H1 (cell line): ENCODE results near the gene ISG15. TPM values are rescaled to one million over a fixed set of nuclear protein-coding genes. Genes with fewer than 3 reads are reported as not detected.
A peak's percentile ranks its signal among the peaks of the same experiment; 100 is the strongest.

Experiments
- CTCF ChIA-PET: fragments of 300-600 bp; sonication (Branson Sonifier 250); formaldehyde crosslinking; loops from one replicate; lab custom pipeline; 2021; ENCODE audit not compliant: partially characterized antibody; lab: Charles Lee
- POLR2A ChIA-PET: fragments of 300-600 bp; sonication (Branson Sonifier 250); formaldehyde crosslinking; loops from one replicate; lab custom pipeline; 2021; ENCODE audit warnings: inconsistent platforms; ENCODE audit not compliant: partially characterized antibody; lab: Charles Lee
- DNase-seq, 2 experiments: peaks; one replicate each; pipeline versions ENCODE4 v3.0.0 to v3.0.0-alpha.2; 2010 to 2022; ENCODE audit warnings: low spot score in 2 of 2, low read depth in 1 of 2, mixed read lengths in 1 of 2
- FAIRE-seq: peaks from 2 replicates; lab custom pipeline; 2011; peaks lifted over from hg19 to GRCh38; lab: Jason Lieb, UNC
- H2AFZ ChIP-seq: 2 replicates; pipeline ENCODE4 v1.8.1; 2012; ENCODE audit warnings: low read length, inconsistent platforms
- H2AK5ac ChIP-seq: 2 replicates; pipeline ENCODE4 v1.6.1; 2013; ENCODE audit warnings: low read depth, low read length
- H2BK120ac ChIP-seq: replicated peaks from 2 replicates; pipeline ENCODE3; 2013; ENCODE audit warnings: low read depth, low read length, inconsistent platforms
- H2BK12ac ChIP-seq: 2 replicates; pipeline ENCODE4 v1.6.1; 2013; ENCODE audit warnings: low read depth, low read length
- H2BK15ac ChIP-seq: 2 replicates; pipeline ENCODE4 v1.6.1; 2013; ENCODE audit warnings: low read length
- H2BK20ac ChIP-seq: 2 replicates; pipeline ENCODE4 v1.6.1; 2013; ENCODE audit warnings: low read length
- H2BK5ac ChIP-seq: 2 replicates; pipeline ENCODE4 v1.6.1; 2013; ENCODE audit warnings: low read depth, low read length
- H3K14ac ChIP-seq: 2 replicates; pipeline ENCODE4 v1.6.1; 2013; ENCODE audit warnings: inconsistent platforms; ENCODE audit not compliant: insufficient read length
- H3K18ac ChIP-seq: 2 replicates; pipeline ENCODE4 v1.6.1; 2013; ENCODE audit warnings: low read length; ENCODE audit errors: extremely low read depth
- H3K23ac ChIP-seq: 2 replicates; pipeline ENCODE4 v1.6.1; 2013; ENCODE audit warnings: inconsistent platforms; ENCODE audit not compliant: insufficient read length
- H3K23me2 ChIP-seq: 2 replicates; pipeline ENCODE4 v1.6.1; 2013; ENCODE audit warnings: low read depth, low read length
- H3K27ac ChIP-seq: 2 replicates; pipeline ENCODE4 v1.6.1; 2011; ENCODE audit warnings: low read depth, low read length, inconsistent platforms
- H3K27me3 ChIP-seq, 4 experiments: replicated peaks in 1 of 4; 1 replicate in 1 of 4; 2 replicates in 3 of 4; pipeline versions ENCODE4 v1.6.1 to v1.8.1; 2011 to 2013; ENCODE audit warnings: low read length in 3 of 4, mild to moderate bottlenecking in 3 of 4, inconsistent platforms in 2 of 4, mixed read lengths in 2 of 4, moderate library complexity in 1 of 4; ENCODE audit not compliant: control insufficient read depth in 3 of 4, insufficient read depth in 3 of 4; ENCODE audit errors: extremely low read depth in 1 of 4
- H3K36me3 ChIP-seq, 4 experiments: 2 replicates each; pipeline versions ENCODE4 v1.6.1 to v1.8.1; 2011 to 2013; ENCODE audit warnings: mild to moderate bottlenecking in 4 of 4, low read length in 3 of 4, moderate library complexity in 2 of 4, control low read depth in 1 of 4, inconsistent platforms in 1 of 4; ENCODE audit not compliant: insufficient read depth in 4 of 4, control insufficient read depth in 2 of 4
- H3K4ac ChIP-seq: replicated peaks from 2 replicates; pipeline ENCODE3; 2013; ENCODE audit warnings: low read length, low read depth, mixed read lengths, inconsistent platforms; ENCODE audit not compliant: insufficient read length
- H3K4me1 ChIP-seq, 4 experiments: replicated peaks in 1 of 4; 1 replicate in 1 of 4; 2 replicates in 3 of 4; pipeline versions ENCODE4 v1.6.1 to v1.8.1; 2011 to 2013; ENCODE audit warnings: low read length in 3 of 4, inconsistent platforms in 2 of 4, mixed read lengths in 1 of 4; ENCODE audit not compliant: insufficient read depth in 4 of 4, control insufficient read depth in 3 of 4
- H3K4me2 ChIP-seq, 2 experiments: 2 replicates each; pipeline versions ENCODE4 v1.6.1 to v1.8.1; 2011 to 2013; ENCODE audit warnings: low read depth in 2 of 2, low read length in 2 of 2, control low read depth in 1 of 2, inconsistent platforms in 1 of 2, mild to moderate bottlenecking in 1 of 2; ENCODE audit not compliant: insufficient read depth in 1 of 2
- H3K4me3 ChIP-seq, 4 experiments: fragments of 200-600, 300-600 bp in 1 of 4; sonication (generic), shearing (Covaris generic), sonication (Bioruptor Twin) in 1 of 4; 2 replicates each; pipeline versions ENCODE4 v1.5.1 to v1.8.1; 2011 to 2016; ENCODE audit warnings: low read length in 4 of 4, low read depth in 3 of 4, control low read depth in 2 of 4, inconsistent platforms in 2 of 4, mild to moderate bottlenecking in 2 of 4, mixed read lengths in 1 of 4, moderate library complexity in 1 of 4; ENCODE audit not compliant: insufficient read depth in 2 of 4; ENCODE audit errors: extremely low read depth in 1 of 4
- H3K56ac ChIP-seq: replicated peaks from 2 replicates; pipeline ENCODE3; 2013; ENCODE audit warnings: low read depth, mild to moderate bottlenecking, mixed read lengths, low read length, inconsistent platforms; ENCODE audit not compliant: insufficient read length
- H3K79me1 ChIP-seq: 2 replicates; pipeline ENCODE4 v1.6.1; 2013; ENCODE audit warnings: low read depth, low read length, control low read depth
- H3K79me2 ChIP-seq, 2 experiments: 2 replicates each; pipeline versions ENCODE4 v1.6.1 to v1.8.1; 2012 to 2013; ENCODE audit warnings: low read length in 2 of 2, mild to moderate bottlenecking in 2 of 2, inconsistent platforms in 1 of 2; ENCODE audit not compliant: insufficient read depth in 2 of 2, control insufficient read depth in 1 of 2
- H3K9ac ChIP-seq, 4 experiments: replicated peaks in 1 of 4; 1 replicate in 1 of 4; 2 replicates in 3 of 4; pipeline versions ENCODE4 v1.6.1 to v1.8.1; 2011 to 2013; ENCODE audit warnings: low read depth in 3 of 4, low read length in 3 of 4, control low read depth in 2 of 4, mild to moderate bottlenecking in 2 of 4, moderate library complexity in 2 of 4, inconsistent platforms in 1 of 4; ENCODE audit errors: extremely low read depth in 1 of 4
- H3K9me3 ChIP-seq, 2 experiments: 2 replicates each; pipeline versions ENCODE4 v1.6.1 to v1.8.1; 2012 to 2013; ENCODE audit warnings: mild to moderate bottlenecking in 2 of 2, moderate library complexity in 2 of 2, control low read depth in 1 of 2, inconsistent platforms in 1 of 2, low read depth in 1 of 2, low read length in 1 of 2, mixed read lengths in 1 of 2; ENCODE audit not compliant: insufficient read depth in 2 of 2
- H4K20me1 ChIP-seq, 2 experiments: replicated peaks in 1 of 2; 2 replicates each; pipeline versions ENCODE3 to v1.8.1; 2011 to 2013; ENCODE audit warnings: inconsistent platforms in 2 of 2, low read length in 2 of 2, mild to moderate bottlenecking in 1 of 2; ENCODE audit not compliant: insufficient read depth in 2 of 2, control insufficient read depth in 1 of 2
- H4K5ac ChIP-seq: 2 replicates; pipeline ENCODE4 v1.6.1; 2013; ENCODE audit warnings: low read length, low read depth, mixed read lengths, inconsistent platforms; ENCODE audit not compliant: insufficient read length
- H4K8ac ChIP-seq: 2 replicates; pipeline ENCODE4 v1.8.0; 2013; ENCODE audit warnings: mild to moderate bottlenecking, moderate library complexity, low read length, inconsistent platforms; ENCODE audit not compliant: insufficient read depth; ENCODE audit errors: extremely low read depth
- H4K91ac ChIP-seq: replicated peaks from 2 replicates; pipeline ENCODE3; 2013; ENCODE audit warnings: low read length, mixed read lengths, inconsistent platforms; ENCODE audit not compliant: insufficient read length
- CTCF ChIP-seq, 3 experiments: IDR thresholded peaks; 1 replicate in 2 of 3; 2 replicates in 1 of 3; pipeline versions ENCODE4 v1.5.1 to v1.6.1; 2011; ENCODE audit warnings: low read length in 3 of 3, mild to moderate bottlenecking in 3 of 3, inconsistent platforms in 2 of 3, low read depth in 1 of 3, moderate library complexity in 1 of 3; ENCODE audit not compliant: insufficient read depth in 1 of 3; ENCODE audit errors: control extremely low read depth in 1 of 3
- YY1 ChIP-seq: IDR thresholded peaks from 2 replicates; pipeline ENCODE4 v1.6.1; 2011; ENCODE audit warnings: low read depth, mild to moderate bottlenecking, low read length
- WGBS, 2 experiments: shearing (Covaris generic) in 1 of 2; methylation state at CpG; one replicate each; pipeline versions ENCODE4 v1.1.6 to v1.1.7; 2013 to 2015; ENCODE audit warnings: low lambda C conversion rate in 2 of 2, mixed read lengths in 2 of 2, inconsistent platforms in 1 of 2, low coverage in 1 of 2, missing lambda C conversion rate in 1 of 2; ENCODE audit not compliant: insufficient replicate concordance in 2 of 2, insufficient coverage in 1 of 2, insufficient read length in 1 of 2; ENCODE audit errors: extremely low coverage in 1 of 2, missing lambda C conversion rate in 1 of 2; 5-methylcytosine and 5-hydroxymethylcytosine counted together
- polyA plus RNA-seq, 7 experiments: library from polyadenylated mRNA; depleted of rRNA in 3 of 7; stranded (reverse) in 5 of 7; unstranded in 2 of 7; fragments of >200 nt in 5 of 7; fragments of 200-250 nt in 2 of 7; gene quantifications; 1 replicate in 5 of 7; 2 replicates in 1 of 7; 4 replicates in 1 of 7; pipeline versions ENCODE4 v1.2.1 to v1.2.3, GENCODE V29; 2011 to 2013; ENCODE audit warnings: missing spikeins in 2 of 7, mixed read lengths in 2 of 7
- total RNA-seq: library from RNA; stranded (reverse); fragmentation: NEBNext Ultra II Directional; extraction: Animal tissue kit (Norgen Biotek cat#: 25700); gene quantifications from 2 replicates; pipeline ENCODE4 v1.2.1, GENCODE V29; 2021

The ISG15 gene
- total and polyA plus RNA-seq, 2 of the 8 experiments (the other 6 are each of a cell fraction or from before 2014, with no cell fraction given) = 29.3 to 121 TPM

- Histone ChIP-seq H2BK20ac (no peak overlapping the region), H3K79me1 (peaks cover 5% of the 10 kb centered on the region; the same call in 1 of the 2 replicates), H3K79me2 (no peaks in the 10 kb centered on the region), H4K91ac (no peak overlapping the region), H3K4ac (no peak overlapping the region), H4K20me1 (peaks cover 2 to 21% of the 10 kb centered on the region in 2 experiments), H3K9ac (no peak overlapping the region), H3K18ac (no peak overlapping the region), H2BK5ac (no peak overlapping the region), H3K9me3 (no peaks in the 10 kb centered on the region), H2BK15ac (no peak overlapping the region), H2BK12ac (no peak overlapping the region), H3K56ac (no peak overlapping the region), H3K23ac (no peak overlapping the region), H3K4me2 (no peak overlapping the region), H3K4me3 (no peak overlapping the region), H4K8ac (no peak overlapping the region), H3K14ac (no peak overlapping the region), H3K27me3 (no peaks in the 10 kb centered on the region), H3K36me3 (peaks cover 6 to 77% (median 39%) of the 10 kb centered on the region in 4 experiments), H4K5ac (no peak overlapping the region), H2AFZ (no peak overlapping the region), H3K4me1 (no peaks in the 10 kb centered on the region), H2AK5ac (no peak overlapping the region), H2BK120ac (no peak overlapping the region), H3K27ac (no peak overlapping the region), H3K23me2 (no peaks in the 10 kb centered on the region; the same call in 1 of the 2 replicates)
- no peak for FAIRE-seq
- WGBS, 2 experiments = 95% methylated on average over 30 of the region's 46 CpGs; no CpG with 5 or more reads in 1 of the 2 experiments
- ChIA-PET CTCF (interaction anchor here (0.5 to 1.7 kb wide), 3 partner anchors 68 to 266 kb away, joined by 3 to 5 read pairs (median 3); no protein-coding TSS in a partner anchor), POLR2A (interaction anchor here (0.7 to 2.0 kb wide), 4 partner anchors 8 to 26 kb away, joined by 3 to 6 read pairs (median 4); no protein-coding TSS in a partner anchor)
- DNase-seq = no peak
- TF ChIP-seq YY1 = no peak
- peak in 2 of 3 experiments; percentile 11 to 29; a peak in 2 of 4 replicates for TF ChIP-seq CTCF (IDR thresholded peaks at IDR 0.05; ENCODE audit: control extremely low read depth in 1 of 3, insufficient read depth in 1 of 3, low read depth in 1 of 3, low read length in 3 of 3)
Observed at GRCh38 chr1:1051127-1051810, 38.0 kb downstream of the ISG15 start.
